DND-41 (cell line): ENCODE results near the gene BASP1.

ENCODE experiments used
- ATAC-seq: fragments of 200-7000 bp; cut with Tn5 transposase; 3 replicates; pipeline ENCODE4 v1.9.1; 2021; ENCODE audit warnings: low read depth; ENCODE audit not compliant: insufficient read depth
- DNase-seq: peaks from one replicate; pipeline ENCODE4 v3.0.0-alpha.2; 2020
- H2AFZ ChIP-seq: 2 replicates; pipeline ENCODE4 v1.6.0; 2012; ENCODE audit warnings: low read depth, low read length
- H3K27ac ChIP-seq: 2 replicates; pipeline ENCODE4 v1.5.1; 2012; ENCODE audit warnings: low read length, inconsistent platforms
- H3K27me3 ChIP-seq: fragments of 200-600 bp; sonication (generic); 2 replicates; pipeline ENCODE4 v1.6.0; 2012; ENCODE audit warnings: low read length, mild to moderate bottlenecking, inconsistent platforms; ENCODE audit not compliant: insufficient read depth, poor library complexity
- H3K36me3 ChIP-seq: 2 replicates; pipeline ENCODE4 v1.5.1; 2012; ENCODE audit warnings: low read length, inconsistent platforms; ENCODE audit not compliant: insufficient read depth
- H3K4me1 ChIP-seq: 2 replicates; pipeline ENCODE4 v1.5.1; 2012; ENCODE audit warnings: mild to moderate bottlenecking, low read length; ENCODE audit not compliant: insufficient read depth
- H3K4me2 ChIP-seq: 2 replicates; pipeline ENCODE4 v1.6.0; 2012; ENCODE audit warnings: mild to moderate bottlenecking, moderate library complexity, low read length, inconsistent platforms; ENCODE audit not compliant: insufficient read depth
- H3K4me3 ChIP-seq, 2 experiments: fragments of 200-600 bp in 1 of 2; shearing (Covaris generic) in 1 of 2; 2 replicates each; pipeline ENCODE4 v1.5.1; 2012 to 2016; ENCODE audit warnings: inconsistent platforms in 2 of 2, low read length in 2 of 2, mild to moderate bottlenecking in 2 of 2, low read depth in 1 of 2, moderate library complexity in 1 of 2
- H3K79me2 ChIP-seq: 2 replicates; pipeline ENCODE4 v1.6.0; 2012; ENCODE audit warnings: low read length, inconsistent platforms; ENCODE audit not compliant: insufficient read depth
- H3K9ac ChIP-seq: 2 replicates; pipeline ENCODE4 v1.6.0; 2012; ENCODE audit warnings: low read depth, mild to moderate bottlenecking, inconsistent platforms, low read length, moderate library complexity
- H3K9me3 ChIP-seq: 2 replicates; pipeline ENCODE4 v1.5.1; 2012; ENCODE audit warnings: low read length, moderate library complexity, mild to moderate bottlenecking, inconsistent platforms; ENCODE audit not compliant: insufficient read depth, severe bottlenecking
- H4K20me1 ChIP-seq: 2 replicates; pipeline ENCODE4 v1.6.0; 2012; ENCODE audit warnings: low read length; ENCODE audit not compliant: insufficient read depth
- EZH2 ChIP-seq: IDR thresholded peaks from 3 replicates; pipeline ENCODE4 v1.6.1; 2012; ENCODE audit warnings: borderline replicate concordance, low read depth, mild to moderate bottlenecking, moderate library complexity, low read length, inconsistent platforms; ENCODE audit not compliant: severe bottlenecking
- TF ChIP-seq, protein P1 (sequence below): IDR thresholded peaks from 2 replicates; pipeline ENCODE4 v1.5.1; 2012; ENCODE audit warnings: borderline replicate concordance, low read length, moderate library complexity, mild to moderate bottlenecking; ENCODE audit not compliant: poor library complexity, severe bottlenecking; ENCODE audit errors: extremely low read depth

Gene BASP1

DNA sequence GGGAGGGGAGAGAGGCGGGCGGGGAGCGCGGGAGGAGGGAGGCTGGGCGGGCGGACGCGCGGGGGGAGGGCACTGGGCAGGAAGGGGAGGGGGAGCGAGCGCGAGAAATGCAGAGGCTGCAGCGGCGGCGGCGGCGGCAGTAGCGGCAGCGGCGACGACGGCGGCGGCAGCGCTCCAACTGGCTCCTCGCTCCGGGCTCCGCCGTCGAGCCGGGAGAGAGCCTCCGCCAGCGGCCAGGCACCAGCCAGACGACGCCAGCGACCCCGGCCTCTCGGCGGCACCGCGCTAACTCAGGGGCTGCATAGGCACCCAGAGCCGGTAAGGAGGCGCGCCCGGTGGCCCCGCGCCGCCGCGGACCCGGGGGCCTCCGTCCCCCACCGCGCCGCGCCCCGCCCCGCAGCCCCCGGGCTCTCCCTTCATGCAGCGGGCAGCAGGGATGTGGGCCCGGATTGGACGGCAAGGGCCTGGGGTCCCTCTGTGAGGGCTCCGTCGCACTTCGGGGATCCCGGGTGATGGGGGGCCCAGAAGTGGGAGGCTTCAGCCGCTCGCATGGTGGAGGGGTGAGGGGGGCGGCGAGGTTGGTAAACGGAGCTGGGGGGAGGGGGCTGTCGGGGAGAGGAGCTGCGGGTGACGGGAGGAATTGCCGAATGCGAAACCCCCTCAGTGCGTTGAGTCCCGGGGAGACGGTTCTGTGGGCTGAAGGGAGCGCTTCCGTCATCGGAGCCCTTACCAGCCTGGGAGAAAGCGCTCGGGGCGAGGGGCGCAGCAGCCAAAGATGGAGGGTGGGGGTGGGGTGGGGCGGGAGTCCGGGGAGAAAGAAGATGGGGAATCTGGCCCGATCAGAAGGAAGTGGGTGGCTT, at the start of gene BASP1:
Gene BASP1 (plus strand): TSS at position 139 of the 860 bp plus-strand sequence. CDS start 57,586 bp downstream, outside the sequence.
- H3K27ac ChIP-seq: no peak within 1 kb of the TSS
- no peaks in the 10 kb centered on the region for H3K27me3 ChIP-seq
- H3K4me3 ChIP-seq: no peak within 1 kb of the TSS
- no peaks in the 10 kb centered on the region for H4K20me1 ChIP-seq
- no peak within 1 kb of the TSS for H3K4me2 ChIP-seq
- H3K9me3 ChIP-seq: peaks cover 5% of the 10 kb centered on the region
- H3K36me3 ChIP-seq: no peaks in the 10 kb centered on the region
- H3K79me2 ChIP-seq: no peaks in the 10 kb centered on the region
- no peak within 1 kb of the TSS for H2AFZ ChIP-seq
- H3K9ac ChIP-seq: no peak within 1 kb of the TSS
- H3K4me1 ChIP-seq: no peaks in the 10 kb centered on the region
- ATAC-seq (no peak), DNase-seq (no peak)
- TF ChIP-seq, protein P1, sequence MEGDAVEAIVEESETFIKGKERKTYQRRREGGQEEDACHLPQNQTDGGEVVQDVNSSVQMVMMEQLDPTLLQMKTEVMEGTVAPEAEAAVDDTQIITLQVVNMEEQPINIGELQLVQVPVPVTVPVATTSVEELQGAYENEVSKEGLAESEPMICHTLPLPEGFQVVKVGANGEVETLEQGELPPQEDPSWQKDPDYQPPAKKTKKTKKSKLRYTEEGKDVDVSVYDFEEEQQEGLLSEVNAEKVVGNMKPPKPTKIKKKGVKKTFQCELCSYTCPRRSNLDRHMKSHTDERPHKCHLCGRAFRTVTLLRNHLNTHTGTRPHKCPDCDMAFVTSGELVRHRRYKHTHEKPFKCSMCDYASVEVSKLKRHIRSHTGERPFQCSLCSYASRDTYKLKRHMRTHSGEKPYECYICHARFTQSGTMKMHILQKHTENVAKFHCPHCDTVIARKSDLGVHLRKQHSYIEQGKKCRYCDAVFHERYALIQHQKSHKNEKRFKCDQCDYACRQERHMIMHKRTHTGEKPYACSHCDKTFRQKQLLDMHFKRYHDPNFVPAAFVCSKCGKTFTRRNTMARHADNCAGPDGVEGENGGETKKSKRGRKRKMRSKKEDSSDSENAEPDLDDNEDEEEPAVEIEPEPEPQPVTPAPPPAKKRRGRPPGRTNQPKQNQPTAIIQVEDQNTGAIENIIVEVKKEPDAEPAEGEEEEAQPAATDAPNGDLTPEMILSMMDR: no peak
- TF ChIP-seq EZH2: no peak

DNA sequence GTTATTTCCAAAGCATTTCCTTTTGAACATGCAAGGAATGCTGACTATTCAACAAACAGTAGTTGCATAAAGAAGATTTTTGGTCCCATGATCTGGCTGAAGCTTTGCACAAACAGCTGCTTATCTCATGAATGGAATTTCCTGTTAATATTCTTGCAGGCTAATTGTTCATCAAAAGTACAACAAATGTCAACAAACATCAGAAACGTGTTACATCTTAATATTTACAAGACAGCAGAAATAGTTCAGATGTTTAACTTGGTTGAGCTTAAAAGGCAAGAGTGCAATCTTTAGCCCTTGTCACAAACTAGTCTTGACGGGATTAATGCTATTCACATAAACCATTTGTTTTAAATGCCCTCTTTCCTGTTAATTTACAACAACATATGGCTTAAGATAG, 47.9 kb upstream of the BASP1 start:
- Histone ChIP-seq H3K27ac (no peak overlapping the region), H3K4me3 (no peak overlapping the region), H3K9ac (no peak overlapping the region), H3K4me1 (no peaks in the 10 kb centered on the region), H3K36me3 (no peaks in the 10 kb centered on the region), H2AFZ (no peak overlapping the region), H4K20me1 (no peaks in the 10 kb centered on the region), H3K9me3 (no peaks in the 10 kb centered on the region), H3K27me3 (no peaks in the 10 kb centered on the region), H3K4me2 (no peak overlapping the region), H3K79me2 (no peaks in the 10 kb centered on the region)
- TF ChIP-seq EZH2: no peak
- TF ChIP-seq, protein P1: no peak
- ATAC-seq: no peak
- no peak for DNase-seq

DNA sequence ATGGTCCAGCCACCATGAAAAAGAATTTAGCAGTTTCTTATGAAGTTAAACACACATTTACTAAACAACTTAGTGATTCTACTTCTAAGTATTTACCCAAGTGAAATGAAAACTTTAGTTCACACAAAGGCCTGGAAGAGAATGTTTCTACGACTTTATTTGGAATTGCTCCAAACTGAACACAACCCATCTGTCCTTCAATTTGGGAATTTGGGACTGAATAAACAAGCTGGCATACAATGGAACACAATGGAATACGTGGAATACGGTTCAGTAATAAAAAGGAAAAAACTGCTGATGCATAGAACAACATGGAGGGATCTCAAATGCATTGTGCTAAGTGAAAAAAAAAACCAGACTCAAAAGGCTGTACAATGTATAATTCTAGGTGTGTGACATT, 44.6 kb upstream of the BASP1 start:
- Histone ChIP-seq H3K4me1 (no peaks in the 10 kb centered on the region), H4K20me1 (no peaks in the 10 kb centered on the region), H3K4me3 (no peak overlapping the region), H3K9ac (no peak overlapping the region), H2AFZ (no peak overlapping the region), H3K36me3 (no peaks in the 10 kb centered on the region), H3K27me3 (no peaks in the 10 kb centered on the region), H3K4me2 (no peak overlapping the region), H3K79me2 (no peaks in the 10 kb centered on the region), H3K27ac (no peak overlapping the region), H3K9me3 (no peaks in the 10 kb centered on the region)
- TF ChIP-seq, protein P1: no peak
- no peak for TF ChIP-seq EZH2
- no peak for DNase-seq
- ATAC-seq: no peak
